ENCODE data around the gene CFAP141. TPM values are rescaled to one million over a fixed set of nuclear protein-coding genes. Genes with fewer than 3 reads are reported as not detected.

The CFAP141 gene
- total and polyA plus RNA-seq, 2 of the 13 experiments (the other 11 are each of a cell fraction or from before 2014, with no cell fraction given), result not detected

DNA sequence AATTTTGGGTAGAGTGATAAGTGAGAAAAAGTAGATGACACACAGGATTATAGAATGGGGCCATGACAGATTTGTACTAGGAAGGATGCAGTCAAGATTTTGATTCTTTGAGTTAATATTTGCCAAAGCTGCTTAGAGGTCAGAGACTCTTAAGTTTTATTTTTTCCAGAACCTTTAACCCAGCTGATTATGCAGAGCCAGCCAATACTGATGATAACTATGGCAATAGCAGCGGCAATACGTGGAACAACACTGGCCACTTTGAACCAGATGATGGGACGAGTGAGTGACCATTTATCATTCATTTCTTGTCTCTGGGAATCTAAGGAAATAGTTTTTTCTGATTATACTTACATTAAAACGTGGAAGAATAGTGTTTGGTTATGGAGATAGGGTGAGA lies 30.7 kb upstream of the CFAP141 start:
- H3K27me3 ChIP-seq (ENCODE audit: control insufficient read depth in 1 of 2, insufficient read depth in 2 of 2, low read length in 2 of 2), result no peaks in the 10 kb centered on the region
- 60% methylated on average over 4 of the region's 4 CpGs for WGBS (ENCODE audit: low lambda C conversion rate)
- H3K4me3 ChIP-seq (replicated peaks in 1 of 3; ENCODE audit: insufficient read depth in 1 of 3, low read depth in 2 of 3, low read length in 3 of 3), result peak overlapping the region in 1 of 3 experiments; percentile 49; a peak in 1 of 6 replicates
- in situ Hi-C loops (cut with HindIII; ENCODE audit: extremely low pct_ligation_motif_present, low pct_unique_long_range_greater_than_20kb) (no loop called here), intact Hi-C loops (cut with micrococcal nuclease; ENCODE audit: unreplicated experiment) (loop anchor here (2.0 kb wide), 1 partner anchor 16 kb away; the partner anchor contains the start of gene UBAP2L)
- ATAC-seq, result no peak
- H3K27ac ChIP-seq (ENCODE audit: extremely low read length, insufficient read depth, low read length), result peak overlapping the region; percentile 80
- DNase-seq (ENCODE audit: low spot score), result no peak
- POLR2A ChIA-PET, result interaction anchor here (0.8 to 5.1 kb wide), 2 partner anchors 13 to 17 kb away, joined by 3 to 29 read pairs; partner anchors contain the start of gene UBAP2L
- FAIRE-seq, result no peak
- peaks cover 57% of the 10 kb centered on the region for H3K4me1 ChIP-seq (ENCODE audit: insufficient read depth, low read length)
- H3K9me3 ChIP-seq (ENCODE audit: low read length), result no peaks in the 10 kb centered on the region
- H3K4me2 ChIP-seq (ENCODE audit: low read depth, low read length), result peak overlapping the region; percentile 64
- H3K36me3 ChIP-seq (replicated peaks in 1 of 2; ENCODE audit: control insufficient read depth in 1 of 2, insufficient read depth in 2 of 2, low read length in 2 of 2), result peaks cover 21 to 64% of the 10 kb centered on the region in 2 experiments
- H3K79me2 ChIP-seq (ENCODE audit: insufficient read depth, low read length), result peaks cover 35% of the 10 kb centered on the region
- BruUV-seq (replicated peaks), result no TSS peak
- H2AFZ ChIP-seq (ENCODE audit: low read length), result no peak overlapping the region
- CTCF ChIA-PET (ENCODE audit: low intra/inter-chr PET ratio, low total read pairs), result no interaction called here
- H4K20me1 ChIP-seq (ENCODE audit: insufficient read depth, low read length), result 0 out of 2 replicates have a peak, but pooled peaks cover 4% of the 10 kb centered on the region
- peak overlapping the region; percentile 38; the same call in 1 of the 2 replicates for H3K9ac ChIP-seq (ENCODE audit: insufficient read depth, low read depth, low read length)
- TF ChIP-seq ZNF788 (CRISPR knock-in tag; IDR thresholded peaks at IDR 0.05; ENCODE audit: borderline replicate concordance) (no peak), PRDM4 (CRISPR knock-in tag; IDR thresholded peaks at IDR 0.05; ENCODE audit: borderline replicate concordance) (no peak), PHF21A (CRISPR knock-in tag; IDR thresholded peaks at IDR 0.05) (no peak), PITX1 (CRISPR knock-in tag; IDR thresholded peaks at IDR 0.05) (no peak), AKNA (CRISPR knock-in tag; IDR thresholded peaks at IDR 0.05; ENCODE audit: borderline replicate concordance) (no peak), DMTF1 (CRISPR knock-in tag; IDR thresholded peaks at IDR 0.05) (no peak), ZNF839 (CRISPR knock-in tag; IDR thresholded peaks at IDR 0.05; ENCODE audit: borderline replicate concordance) (no peak), HNRNPUL1 (IDR thresholded peaks at IDR 0.05; ENCODE audit: low read depth, low read length) (no peak), ZFP1 (CRISPR knock-in tag; IDR thresholded peaks at IDR 0.05) (0 out of 2 replicates have a peak, but pooled peaks have one; percentile 1), POLR2AphosphoS5 (IDR thresholded peaks at IDR 0.05; ENCODE audit: low read depth, low read length) (no peak), DDIT3 (CRISPR knock-in tag; IDR thresholded peaks at IDR 0.05) (no peak), ZFP36L2 (CRISPR knock-in tag; IDR thresholded peaks at IDR 0.05) (no peak), SNAI1 (CRISPR knock-in tag; IDR thresholded peaks at IDR 0.05; ENCODE audit: borderline replicate concordance) (no peak), ZNF264 (CRISPR knock-in tag; IDR thresholded peaks at IDR 0.05) (0 out of 2 replicates have a peak, but pooled peaks have one; percentile 12), ZBTB38 (CRISPR knock-in tag; IDR thresholded peaks at IDR 0.05) (no peak)

All from HepG2 (cell line).